B cell (primary cell): ENCODE measurements around the gene OR52B2.

Experiments used
- EZH2 ChIP-seq: IDR thresholded peaks from 2 replicates; pipeline ENCODE4 v1.6.1; 2012; ENCODE audit warnings: borderline replicate concordance, low read depth, mild to moderate bottlenecking, moderate library complexity, low read length; ENCODE audit not compliant: insufficient read depth, poor library complexity, severe bottlenecking
- TF ChIP-seq, protein P1 (sequence below): fragments of 200-600 bp; IDR thresholded peaks from one replicate; pipeline ENCODE4 v1.8.0; 2022; ENCODE audit warnings: antibody characterized with exemption, mild to moderate bottlenecking

GRCh38 chr11:6142936-6143335 lies 27.2 kb downstream of the OR52B2 start:
- TF ChIP-seq, protein P1, sequence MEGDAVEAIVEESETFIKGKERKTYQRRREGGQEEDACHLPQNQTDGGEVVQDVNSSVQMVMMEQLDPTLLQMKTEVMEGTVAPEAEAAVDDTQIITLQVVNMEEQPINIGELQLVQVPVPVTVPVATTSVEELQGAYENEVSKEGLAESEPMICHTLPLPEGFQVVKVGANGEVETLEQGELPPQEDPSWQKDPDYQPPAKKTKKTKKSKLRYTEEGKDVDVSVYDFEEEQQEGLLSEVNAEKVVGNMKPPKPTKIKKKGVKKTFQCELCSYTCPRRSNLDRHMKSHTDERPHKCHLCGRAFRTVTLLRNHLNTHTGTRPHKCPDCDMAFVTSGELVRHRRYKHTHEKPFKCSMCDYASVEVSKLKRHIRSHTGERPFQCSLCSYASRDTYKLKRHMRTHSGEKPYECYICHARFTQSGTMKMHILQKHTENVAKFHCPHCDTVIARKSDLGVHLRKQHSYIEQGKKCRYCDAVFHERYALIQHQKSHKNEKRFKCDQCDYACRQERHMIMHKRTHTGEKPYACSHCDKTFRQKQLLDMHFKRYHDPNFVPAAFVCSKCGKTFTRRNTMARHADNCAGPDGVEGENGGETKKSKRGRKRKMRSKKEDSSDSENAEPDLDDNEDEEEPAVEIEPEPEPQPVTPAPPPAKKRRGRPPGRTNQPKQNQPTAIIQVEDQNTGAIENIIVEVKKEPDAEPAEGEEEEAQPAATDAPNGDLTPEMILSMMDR: no peak
- no peak for TF ChIP-seq EZH2
